Neural cell (in vitro differentiated cells): Measurements from ENCODE around the gene NMUR1. TPM values are rescaled to one million over a fixed set of nuclear protein-coding genes. Genes with fewer than 3 reads are reported as not detected.
"Not testable (repeated sequence)": the region's sequence is repeated elsewhere in the genome, so short reads cannot be mapped to it uniquely, and the experiment has no call there.

Experiments used
- H2AFZ ChIP-seq: fragments of 200-600, 300-800 bp; sonication (generic), shearing (Covaris generic); 2 replicates; pipeline ENCODE4 v1.6.0; 2014; ENCODE audit warnings: low read depth, mild to moderate bottlenecking, antibody characterized with exemption, low read length, moderate library complexity
- H3F3A ChIP-seq: fragments of 200-600 bp; shearing (Covaris generic); 2 replicates; pipeline ENCODE4 v1.6.1; 2016; ENCODE audit warnings: mild to moderate bottlenecking, moderate library complexity, mixed read lengths, antibody characterized with exemption, low read length; ENCODE audit not compliant: insufficient read depth, poor library complexity, severe bottlenecking
- H3K27ac ChIP-seq: fragments of 200-600, 300-800 bp; sonication (generic), shearing (Covaris generic); 2 replicates; pipeline ENCODE4 v1.5.1; 2014; ENCODE audit warnings: mild to moderate bottlenecking, low read length, moderate library complexity
- H3K27me3 ChIP-seq: fragments of 300-800, 200-600 bp; sonication (generic), shearing (Covaris generic); 2 replicates; pipeline ENCODE4 v1.6.0; 2014; ENCODE audit warnings: mild to moderate bottlenecking, low read depth, low read length, moderate library complexity; ENCODE audit not compliant: insufficient read depth
- H3K36me3 ChIP-seq: fragments of 300-800, 200-600 bp; sonication (generic), shearing (Covaris generic); 2 replicates; pipeline ENCODE4 v1.5.1; 2014; ENCODE audit warnings: mild to moderate bottlenecking, antibody characterized with exemption, low read length, moderate library complexity; ENCODE audit not compliant: insufficient read depth
- H3K4me2 ChIP-seq: fragments of 300-800, 200-600 bp; sonication (generic), shearing (Covaris generic); 2 replicates; pipeline ENCODE4 v1.6.0; 2014; ENCODE audit warnings: mild to moderate bottlenecking, low read length
- H3K4me3 ChIP-seq: fragments of 300-800, 200-600 bp; sonication (generic), shearing (Covaris generic); 2 replicates; pipeline ENCODE4 v1.5.1; 2014; ENCODE audit warnings: mild to moderate bottlenecking, low read length, moderate library complexity
- H3K79me2 ChIP-seq: fragments of 200-600 bp; shearing (Covaris generic); replicated peaks from 2 replicates; pipeline ENCODE4 v1.6.0; 2014; ENCODE audit warnings: mild to moderate bottlenecking, low read length, moderate library complexity; ENCODE audit not compliant: insufficient read depth
- H3K9ac ChIP-seq: fragments of 300-800, 200-600 bp; sonication (generic), shearing (Covaris generic); 2 replicates; pipeline ENCODE4 v1.6.1; 2016; ENCODE audit warnings: mild to moderate bottlenecking, low read length, mixed read lengths
- H3K9me2 ChIP-seq: fragments of 200-600 bp; shearing (Covaris generic); 2 replicates; pipeline ENCODE4 v1.6.1; 2016; ENCODE audit warnings: mild to moderate bottlenecking, low read length, mixed read lengths; ENCODE audit not compliant: insufficient read depth
- H3K9me3 ChIP-seq: fragments of 200-600, 300-800 bp; sonication (generic), shearing (Covaris generic); 2 replicates; pipeline ENCODE4 v1.6.1; 2016; ENCODE audit warnings: mild to moderate bottlenecking, mixed run types, low read length, moderate library complexity, mixed read lengths
- H4K20me1 ChIP-seq: fragments of 200-600 bp; shearing (Covaris generic); 2 replicates; pipeline ENCODE4 v1.6.1; 2016; ENCODE audit warnings: mild to moderate bottlenecking, mixed run types; ENCODE audit not compliant: insufficient read depth
- EP300 ChIP-seq: fragments of 450-650 bp; conservative IDR thresholded peaks from 2 replicates; pipeline ENCODE4 v1.6.1; 2014; ENCODE audit warnings: antibody characterized with exemption, mild to moderate bottlenecking, moderate library complexity; ENCODE audit not compliant: poor library complexity, severe bottlenecking
- EZH2 ChIP-seq: fragments of 200-600, 300-800 bp; shearing (Covaris generic), sonication (generic); IDR thresholded peaks from 2 replicates; pipeline ENCODE4 v1.6.1; 2014; ENCODE audit warnings: antibody characterized with exemption, low read length, borderline replicate concordance, mild to moderate bottlenecking; ENCODE audit not compliant: insufficient read depth, poor library complexity, severe bottlenecking
- MXI1 ChIP-seq: fragments of 450-650 bp; conservative IDR thresholded peaks from 2 replicates; pipeline ENCODE4 v1.6.1; 2014; ENCODE audit warnings: antibody characterized with exemption, mild to moderate bottlenecking; ENCODE audit not compliant: poor library complexity, severe bottlenecking
- POLR2AphosphoS5 ChIP-seq: IDR thresholded peaks from 2 replicates; pipeline ENCODE4 v1.6.1; 2012
- RAD21 ChIP-seq: fragments of 450-650 bp; conservative IDR thresholded peaks from 2 replicates; pipeline ENCODE4 v1.6.1; 2014; ENCODE audit warnings: antibody characterized with exemption, mild to moderate bottlenecking, moderate library complexity
- SMC3 ChIP-seq: fragments of 450-650 bp; conservative IDR thresholded peaks from 2 replicates; pipeline ENCODE4 v1.6.1; 2014; ENCODE audit warnings: antibody characterized with exemption, mild to moderate bottlenecking, moderate library complexity; ENCODE audit not compliant: poor library complexity
- TAF1 ChIP-seq: IDR thresholded peaks from 2 replicates; pipeline ENCODE4 v1.6.1; 2012; ENCODE audit warnings: low read depth
- polyA plus RNA-seq: library from polyadenylated mRNA; depleted of rRNA; stranded (reverse); fragments of >200 nt; gene quantifications from 2 replicates; pipeline ENCODE4 v1.2.3, GENCODE V29; 2014
- TF ChIP-seq, protein P1 (sequence below): IDR thresholded peaks from 2 replicates; pipeline ENCODE4 v1.6.1; 2012; ENCODE audit warnings: borderline replicate concordance
- TF ChIP-seq, protein P2 (sequence below): fragments of 450-650 bp; IDR thresholded peaks from 2 replicates; pipeline ENCODE4 v1.5.1; 2014; ENCODE audit warnings: antibody characterized with exemption, mild to moderate bottlenecking, moderate library complexity; ENCODE audit not compliant: poor library complexity, severe bottlenecking

NMUR1 gene
- polyA plus RNA-seq, 1 donor from 2014 or later = not detected

DNA sequence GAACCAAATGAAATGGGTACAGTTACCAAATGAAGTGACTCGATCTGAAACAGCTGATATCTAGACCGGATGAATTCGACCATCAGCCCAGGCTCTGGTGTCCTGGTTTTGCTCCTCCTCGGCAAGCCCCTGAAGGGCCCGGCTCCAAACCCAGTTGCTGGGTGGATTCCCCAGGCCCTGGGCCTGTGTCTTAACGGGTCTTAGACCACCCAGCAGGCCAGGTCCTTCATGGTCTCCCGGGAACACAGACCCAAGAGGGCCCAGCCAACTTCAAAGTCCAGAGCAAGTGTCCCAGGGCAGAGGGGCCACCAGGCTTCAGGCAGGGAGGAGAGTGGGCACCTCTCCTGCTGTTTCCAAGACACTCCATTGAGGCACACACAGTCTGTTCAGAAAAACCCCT, 26.7 kb upstream of the NMUR1 start:
- TF ChIP-seq, protein P1, sequence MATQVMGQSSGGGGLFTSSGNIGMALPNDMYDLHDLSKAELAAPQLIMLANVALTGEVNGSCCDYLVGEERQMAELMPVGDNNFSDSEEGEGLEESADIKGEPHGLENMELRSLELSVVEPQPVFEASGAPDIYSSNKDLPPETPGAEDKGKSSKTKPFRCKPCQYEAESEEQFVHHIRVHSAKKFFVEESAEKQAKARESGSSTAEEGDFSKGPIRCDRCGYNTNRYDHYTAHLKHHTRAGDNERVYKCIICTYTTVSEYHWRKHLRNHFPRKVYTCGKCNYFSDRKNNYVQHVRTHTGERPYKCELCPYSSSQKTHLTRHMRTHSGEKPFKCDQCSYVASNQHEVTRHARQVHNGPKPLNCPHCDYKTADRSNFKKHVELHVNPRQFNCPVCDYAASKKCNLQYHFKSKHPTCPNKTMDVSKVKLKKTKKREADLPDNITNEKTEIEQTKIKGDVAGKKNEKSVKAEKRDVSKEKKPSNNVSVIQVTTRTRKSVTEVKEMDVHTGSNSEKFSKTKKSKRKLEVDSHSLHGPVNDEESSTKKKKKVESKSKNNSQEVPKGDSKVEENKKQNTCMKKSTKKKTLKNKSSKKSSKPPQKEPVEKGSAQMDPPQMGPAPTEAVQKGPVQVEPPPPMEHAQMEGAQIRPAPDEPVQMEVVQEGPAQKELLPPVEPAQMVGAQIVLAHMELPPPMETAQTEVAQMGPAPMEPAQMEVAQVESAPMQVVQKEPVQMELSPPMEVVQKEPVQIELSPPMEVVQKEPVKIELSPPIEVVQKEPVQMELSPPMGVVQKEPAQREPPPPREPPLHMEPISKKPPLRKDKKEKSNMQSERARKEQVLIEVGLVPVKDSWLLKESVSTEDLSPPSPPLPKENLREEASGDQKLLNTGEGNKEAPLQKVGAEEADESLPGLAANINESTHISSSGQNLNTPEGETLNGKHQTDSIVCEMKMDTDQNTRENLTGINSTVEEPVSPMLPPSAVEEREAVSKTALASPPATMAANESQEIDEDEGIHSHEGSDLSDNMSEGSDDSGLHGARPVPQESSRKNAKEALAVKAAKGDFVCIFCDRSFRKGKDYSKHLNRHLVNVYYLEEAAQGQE = no peak
- TF ChIP-seq RAD21 (no peak), MXI1 (no peak), EZH2 (no peak), TAF1 (no peak), EP300 (no peak), SMC3 (no peak), POLR2AphosphoS5 (no peak)
- TF ChIP-seq, protein P2, sequence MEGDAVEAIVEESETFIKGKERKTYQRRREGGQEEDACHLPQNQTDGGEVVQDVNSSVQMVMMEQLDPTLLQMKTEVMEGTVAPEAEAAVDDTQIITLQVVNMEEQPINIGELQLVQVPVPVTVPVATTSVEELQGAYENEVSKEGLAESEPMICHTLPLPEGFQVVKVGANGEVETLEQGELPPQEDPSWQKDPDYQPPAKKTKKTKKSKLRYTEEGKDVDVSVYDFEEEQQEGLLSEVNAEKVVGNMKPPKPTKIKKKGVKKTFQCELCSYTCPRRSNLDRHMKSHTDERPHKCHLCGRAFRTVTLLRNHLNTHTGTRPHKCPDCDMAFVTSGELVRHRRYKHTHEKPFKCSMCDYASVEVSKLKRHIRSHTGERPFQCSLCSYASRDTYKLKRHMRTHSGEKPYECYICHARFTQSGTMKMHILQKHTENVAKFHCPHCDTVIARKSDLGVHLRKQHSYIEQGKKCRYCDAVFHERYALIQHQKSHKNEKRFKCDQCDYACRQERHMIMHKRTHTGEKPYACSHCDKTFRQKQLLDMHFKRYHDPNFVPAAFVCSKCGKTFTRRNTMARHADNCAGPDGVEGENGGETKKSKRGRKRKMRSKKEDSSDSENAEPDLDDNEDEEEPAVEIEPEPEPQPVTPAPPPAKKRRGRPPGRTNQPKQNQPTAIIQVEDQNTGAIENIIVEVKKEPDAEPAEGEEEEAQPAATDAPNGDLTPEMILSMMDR = no peak
- Histone ChIP-seq H3K4me3 (no peak overlapping the region), H3K4me2 (no peak overlapping the region), H3K27ac (no peak overlapping the region), H4K20me1 (no peaks in the 10 kb centered on the region), H3K9me3 (peaks cover 3% of the 10 kb centered on the region), H3F3A (no peaks in the 10 kb centered on the region), H3K9me2 (no peaks in the 10 kb centered on the region), H3K79me2 (no peaks in the 10 kb centered on the region), H2AFZ (no peak overlapping the region), H3K27me3 (no peaks in the 10 kb centered on the region), H3K36me3 (no peaks in the 10 kb centered on the region), H3K9ac (no peak overlapping the region)

DNA sequence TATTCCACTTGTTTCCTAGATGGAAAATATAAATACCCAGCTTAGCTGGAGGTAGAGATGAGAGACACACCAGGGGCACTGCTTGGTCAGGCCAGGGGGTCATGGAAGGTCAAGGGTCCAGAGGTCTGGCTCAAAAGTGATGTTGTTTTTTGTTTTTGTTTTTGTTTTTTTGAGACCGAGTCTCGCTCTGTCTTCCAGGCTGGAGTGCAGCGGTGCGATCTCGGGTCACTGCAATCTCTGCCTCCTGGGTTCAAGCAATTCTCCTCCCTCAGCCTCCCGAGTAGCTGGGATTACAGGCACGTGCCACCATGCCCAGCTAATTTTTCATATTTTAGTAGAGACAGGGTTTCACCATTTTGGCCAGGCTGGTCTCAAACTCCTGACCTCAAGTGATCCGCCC, 26.3 kb upstream of the NMUR1 start:
- H3K79me2 ChIP-seq = not testable (repeated sequence)

DNA sequence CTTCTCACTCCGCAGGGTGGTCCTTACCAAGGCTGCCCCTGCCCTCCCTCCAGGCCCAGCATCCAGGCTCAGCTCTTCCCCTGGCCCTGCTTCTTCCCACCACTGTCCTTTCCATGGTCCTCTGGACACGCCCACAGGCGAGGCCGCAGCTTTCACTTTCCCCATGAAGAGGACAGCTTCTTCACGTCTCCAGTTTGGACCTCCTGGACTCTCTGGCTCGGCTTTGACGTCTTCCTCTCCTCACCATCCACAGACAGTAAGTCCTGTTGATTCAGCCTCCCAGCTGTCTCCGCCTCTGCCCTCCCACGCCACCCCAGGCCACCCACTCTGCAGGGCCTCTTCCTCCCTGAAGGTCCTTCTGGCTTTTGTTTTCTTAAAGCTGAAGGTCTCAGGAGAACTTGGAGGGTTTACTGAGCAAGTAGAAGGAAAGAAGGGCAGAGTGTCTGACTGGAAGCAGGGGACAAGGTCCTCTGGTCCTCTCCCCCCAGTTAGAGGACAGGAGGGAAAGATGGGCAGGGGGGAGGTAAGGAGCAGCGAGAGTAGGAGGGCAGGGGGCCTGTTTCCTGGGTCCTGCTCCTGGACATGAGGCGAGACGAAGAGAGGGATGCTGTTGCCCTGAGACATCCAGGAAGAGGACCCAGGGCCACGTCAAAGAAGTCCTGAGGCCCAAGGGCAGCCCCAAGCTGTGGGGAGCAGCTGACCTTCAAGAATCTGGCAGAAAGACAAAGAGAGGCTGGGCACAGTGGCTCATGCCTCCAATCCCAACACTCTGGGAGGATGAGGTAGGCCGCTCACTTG, 24.7 kb upstream of the NMUR1 start:
- TF ChIP-seq SMC3 (no peak), MXI1 (no peak), TAF1 (no peak)
- Histone ChIP-seq H3K9me2 (no peaks in the 10 kb centered on the region), H3K4me3 (no peak overlapping the region), H3F3A (no peaks in the 10 kb centered on the region), H3K36me3 (no peaks in the 10 kb centered on the region), H3K27me3 (no peaks in the 10 kb centered on the region), H3K9me3 (peaks cover 3% of the 10 kb centered on the region), H3K79me2 (no peaks in the 10 kb centered on the region), H2AFZ (no peak overlapping the region), H3K27ac (no peak overlapping the region), H3K4me2 (no peak overlapping the region), H3K9ac (no peak overlapping the region), H4K20me1 (no peaks in the 10 kb centered on the region)

More for the DNA sequence above, 26.3 kb upstream of the NMUR1 start:
- H4K20me1 ChIP-seq, H3F3A ChIP-seq, H2AFZ ChIP-seq, H3K4me2 ChIP-seq, H3K9me2 ChIP-seq, H3K27ac ChIP-seq, H3K27me3 ChIP-seq, H3K36me3 ChIP-seq, H3K9ac ChIP-seq, H3K9me3 ChIP-seq, H3K4me3 ChIP-seq: not testable (repeated sequence)
